Liver (tissue), 9 donors: ENCODE data around the gene WIPI1. TPM values are rescaled to one million over a fixed set of nuclear protein-coding genes. Genes with fewer than 3 reads are reported as not detected.

Source experiments
- DNase-seq: peaks from one replicate; pipeline ENCODE4 v3.0.0-alpha.2; 2017; ENCODE audit warnings: low spot score
- H3K27ac ChIP-seq, 2 donors: one replicate each; pipeline ENCODE4 v1.7.0; 2013; ENCODE audit warnings: inconsistent platforms in 2 of 2, low read length in 2 of 2, control low read depth in 1 of 2, low read depth in 1 of 2, mild to moderate bottlenecking in 1 of 2
- H3K27me3 ChIP-seq, 4 donors: one replicate each; pipeline versions ENCODE4 v1.6.1 to v1.7.0; 2013; ENCODE audit warnings: low read length in 3 of 4, inconsistent platforms in 1 of 4, mild to moderate bottlenecking in 1 of 4, moderate library complexity in 1 of 4; ENCODE audit not compliant: control insufficient read depth in 4 of 4, insufficient read depth in 4 of 4
- H3K36me3 ChIP-seq, 4 donors: one replicate each; pipeline versions ENCODE4 v1.6.1 to v1.7.0; 2013; ENCODE audit warnings: low read length in 3 of 4, mild to moderate bottlenecking in 3 of 4, low read depth in 1 of 4, moderate library complexity in 1 of 4; ENCODE audit not compliant: control insufficient read depth in 4 of 4, insufficient read depth in 3 of 4
- H3K4me1 ChIP-seq, 4 donors: one replicate each; pipeline versions ENCODE4 v1.6.1 to v1.7.0; 2013; ENCODE audit warnings: low read length in 3 of 4, mild to moderate bottlenecking in 3 of 4, moderate library complexity in 1 of 4; ENCODE audit not compliant: control insufficient read depth in 4 of 4, insufficient read depth in 4 of 4
- H3K4me3 ChIP-seq, 3 donors: one replicate each; pipeline versions ENCODE4 v1.6.1 to v1.7.0; 2013; ENCODE audit warnings: low read length in 3 of 3, control low read depth in 1 of 3, low read depth in 1 of 3, mild to moderate bottlenecking in 1 of 3
- H3K9ac ChIP-seq, 2 donors: one replicate each; pipeline ENCODE4 v1.7.0; 2013; ENCODE audit warnings: low read length in 2 of 2, mild to moderate bottlenecking in 2 of 2, moderate library complexity in 2 of 2, control low read depth in 1 of 2, low read depth in 1 of 2
- H3K9me3 ChIP-seq, 4 donors: one replicate each; pipeline versions ENCODE4 v1.6.1 to v1.7.0; 2013; ENCODE audit warnings: low read length in 3 of 4; ENCODE audit not compliant: control insufficient read depth in 4 of 4
- ATF3 ChIP-seq: IDR thresholded peaks from 2 replicates; pipeline ENCODE4 v1.6.1; 2016; ENCODE audit warnings: antibody characterized with exemption
- CTCF ChIP-seq: fragments of 150-350 bp; IDR thresholded peaks from 2 replicates; pipeline ENCODE4 v1.5.1; 2017; ENCODE audit warnings: improper control_type of control experiment, low read depth, low read length; ENCODE audit not compliant: missing input control
- EGR1 ChIP-seq, 2 donors: IDR thresholded peaks; 2 replicates each; pipeline ENCODE4 v1.6.1; 2016 to 2018; ENCODE audit warnings: antibody characterized with exemption in 2 of 2, low read depth in 2 of 2
- FOXA1 ChIP-seq: IDR thresholded peaks from 2 replicates; pipeline ENCODE4 v1.6.1; 2016; ENCODE audit warnings: antibody characterized with exemption
- FOXA2 ChIP-seq: IDR thresholded peaks from 2 replicates; pipeline ENCODE4 v1.6.1; 2016; ENCODE audit warnings: antibody characterized with exemption
- HNF4A ChIP-seq, 2 donors: conservative IDR thresholded peaks; 2 replicates each; pipeline ENCODE4 v1.6.1; 2016; ENCODE audit warnings: antibody characterized with exemption in 2 of 2, mild to moderate bottlenecking in 2 of 2
- HNF4G ChIP-seq: IDR thresholded peaks from 2 replicates; pipeline ENCODE4 v1.6.1; 2016; ENCODE audit warnings: antibody characterized with exemption
- JUND ChIP-seq, 2 donors: IDR thresholded peaks; 2 replicates each; pipeline ENCODE4 v1.6.1; 2016; ENCODE audit warnings: antibody characterized with exemption in 2 of 2
- MAX ChIP-seq: IDR thresholded peaks from 2 replicates; pipeline ENCODE4 v1.6.1; 2016; ENCODE audit warnings: antibody characterized with exemption
- RAD21 ChIP-seq, 2 donors: IDR thresholded peaks; 2 replicates each; pipeline ENCODE4 v1.6.1; 2016; ENCODE audit warnings: antibody characterized with exemption in 2 of 2, mild to moderate bottlenecking in 2 of 2
- REST ChIP-seq: IDR thresholded peaks from 2 replicates; pipeline ENCODE4 v1.6.1; 2016; ENCODE audit warnings: antibody characterized with exemption, mild to moderate bottlenecking
- RXRA ChIP-seq, 2 donors: IDR thresholded peaks; 2 replicates each; pipeline ENCODE4 v1.6.1; 2017 to 2018; ENCODE audit warnings: antibody characterized with exemption in 2 of 2, mild to moderate bottlenecking in 1 of 2
- SP1 ChIP-seq: IDR thresholded peaks from 2 replicates; pipeline ENCODE4 v1.6.1; 2018; ENCODE audit warnings: antibody characterized with exemption, mild to moderate bottlenecking
- TAF1 ChIP-seq: conservative IDR thresholded peaks from 2 replicates; pipeline ENCODE4 v1.6.1; 2016; ENCODE audit warnings: antibody characterized with exemption, mild to moderate bottlenecking
- YY1 ChIP-seq: IDR thresholded peaks from 2 replicates; pipeline ENCODE4 v1.6.1; 2016; ENCODE audit warnings: antibody characterized with exemption, mild to moderate bottlenecking
- ZBTB33 ChIP-seq: IDR thresholded peaks from 2 replicates; pipeline ENCODE4 v1.6.1; 2016; ENCODE audit warnings: antibody characterized with exemption
- WGBS: extraction: QIAGEN DNeasy Blood & Tissue Kit; methylation state at CpG from one replicate; pipeline ENCODE4 v1.1.7; 2013; 5-methylcytosine and 5-hydroxymethylcytosine counted together
- polyA plus RNA-seq, 2 donors: library from polyadenylated mRNA; stranded (reverse) in 1 of 2; unstranded in 1 of 2; fragments of 200-250 nt in 1 of 2; fragments of >200 nt in 1 of 2; fragmentation: Nextera tagmentation in 1 of 2; extraction: Ambion mirVana in 1 of 2; gene quantifications; one replicate each; pipeline versions ENCODE4 v1.2.1 to v1.2.3, GENCODE V29; 2013 to 2015
- total RNA-seq, 2 donors: library from RNA; depleted of rRNA; stranded (reverse); fragments of >200 nt; gene quantifications; one replicate each; pipeline ENCODE4 v1.2.3, GENCODE V29; 2014
- donor health status: healthy.
- donor health status: healthy.
- donor health status: healthy.
- donor health status: healthy.
- donor health status: healthy.

WIPI1 gene
- total and polyA plus RNA-seq, 4 donors = 21.1 to 48.6 (median 29.8) TPM

- no peak overlapping the region for H3K9ac ChIP-seq
- no peaks in the 10 kb centered on the region for H3K9me3 ChIP-seq
- peaks cover 3 to 18% (median 5%) of the 10 kb centered on the region in 4 donors for H3K4me1 ChIP-seq
- no peak for DNase-seq
- TF ChIP-seq EGR1 (IDR thresholded peaks at IDR 0.05; ENCODE audit: low read depth in 2 of 2) = no peak
- no peak for TF ChIP-seq REST
- TF ChIP-seq RXRA (IDR thresholded peaks at IDR 0.05) = no peak
- no peak for TF ChIP-seq MAX
- 67% methylated on average over 4 of the region's 4 CpGs for WGBS
- H3K27ac ChIP-seq = no peak overlapping the region
- no peaks in the 10 kb centered on the region for H3K27me3 ChIP-seq
- no peak overlapping the region for H3K4me3 ChIP-seq
- no peaks in the 10 kb centered on the region for H3K36me3 ChIP-seq
Observed at GRCh38 chr17:68489919-68490318, 32.6 kb upstream of the WIPI1 start.

- peaks cover 5 to 23% (median 9%) of the 10 kb centered on the region in 4 donors for H3K4me1 ChIP-seq
- TF ChIP-seq RXRA (IDR thresholded peaks at IDR 0.05) (peak; percentile 68 to 71), JUND (IDR thresholded peaks at IDR 0.05) (peak in 1 of 2 donors; percentile 19), HNF4A (conservative IDR thresholded peaks at IDR 0.05) (peak; percentile 46 to 50), SP1 (peak; percentile 50), HNF4G (peak; percentile 7), ZBTB33 (no peak), FOXA1 (no peak)
- peak overlapping the region; percentile 79 to 85 for H3K27ac ChIP-seq
- peak overlapping the region in 1 of 2 donors; percentile 1 for H3K9ac ChIP-seq
- 50% methylated on average over 2 of the region's 2 CpGs for WGBS
- no peak for DNase-seq
- H3K9me3 ChIP-seq = no peaks in the 10 kb centered on the region
- no peaks in the 10 kb centered on the region for H3K36me3 ChIP-seq
- H3K27me3 ChIP-seq = no peaks in the 10 kb centered on the region
- no peak overlapping the region for H3K4me3 ChIP-seq
Observed at GRCh38 chr17:68484458-68484857, 27.2 kb upstream of the WIPI1 start.

GRCh38 chr17:68482576-68483041, 25.3 kb upstream of the WIPI1 start:
- 15% methylated on average over 4 of the region's 4 CpGs for WGBS
- Histone ChIP-seq H3K27me3 (no peaks in the 10 kb centered on the region), H3K4me3 (no peak overlapping the region), H3K4me1 (peaks cover 5 to 23% (median 9%) of the 10 kb centered on the region in 4 donors), H3K36me3 (no peaks in the 10 kb centered on the region), H3K9me3 (no peaks in the 10 kb centered on the region), H3K9ac (no peak overlapping the region), H3K27ac (no peak overlapping the region)
- no peak for DNase-seq
- TF ChIP-seq REST (no peak), SP1 (no peak), HNF4A (conservative IDR thresholded peaks at IDR 0.05) (no peak), MAX (no peak), RXRA (IDR thresholded peaks at IDR 0.05) (peak; percentile 53 to 66), FOXA2 (no peak), FOXA1 (no peak), YY1 (peak; percentile 22), EGR1 (IDR thresholded peaks at IDR 0.05; ENCODE audit: low read depth in 2 of 2) (no peak), RAD21 (IDR thresholded peaks at IDR 0.05) (no peak), TAF1 (no peak), ATF3 (no peak), CTCF (no peak)
